GM19438 (cell line): Measurements from ENCODE around the gene PPBP.
"Not testable (repeated sequence)": the region's sequence is repeated elsewhere in the genome, so short reads cannot be mapped to it uniquely, and the experiment has no call there.

Experiments used
- ATAC-seq: cut with Tn5 transposase; IDR thresholded peaks from one replicate; pipeline ENCODE4 v1.9.1; 2021; ENCODE audit warnings: low read depth; ENCODE audit not compliant: unreplicated experiment

Gene PPBP

DNA sequence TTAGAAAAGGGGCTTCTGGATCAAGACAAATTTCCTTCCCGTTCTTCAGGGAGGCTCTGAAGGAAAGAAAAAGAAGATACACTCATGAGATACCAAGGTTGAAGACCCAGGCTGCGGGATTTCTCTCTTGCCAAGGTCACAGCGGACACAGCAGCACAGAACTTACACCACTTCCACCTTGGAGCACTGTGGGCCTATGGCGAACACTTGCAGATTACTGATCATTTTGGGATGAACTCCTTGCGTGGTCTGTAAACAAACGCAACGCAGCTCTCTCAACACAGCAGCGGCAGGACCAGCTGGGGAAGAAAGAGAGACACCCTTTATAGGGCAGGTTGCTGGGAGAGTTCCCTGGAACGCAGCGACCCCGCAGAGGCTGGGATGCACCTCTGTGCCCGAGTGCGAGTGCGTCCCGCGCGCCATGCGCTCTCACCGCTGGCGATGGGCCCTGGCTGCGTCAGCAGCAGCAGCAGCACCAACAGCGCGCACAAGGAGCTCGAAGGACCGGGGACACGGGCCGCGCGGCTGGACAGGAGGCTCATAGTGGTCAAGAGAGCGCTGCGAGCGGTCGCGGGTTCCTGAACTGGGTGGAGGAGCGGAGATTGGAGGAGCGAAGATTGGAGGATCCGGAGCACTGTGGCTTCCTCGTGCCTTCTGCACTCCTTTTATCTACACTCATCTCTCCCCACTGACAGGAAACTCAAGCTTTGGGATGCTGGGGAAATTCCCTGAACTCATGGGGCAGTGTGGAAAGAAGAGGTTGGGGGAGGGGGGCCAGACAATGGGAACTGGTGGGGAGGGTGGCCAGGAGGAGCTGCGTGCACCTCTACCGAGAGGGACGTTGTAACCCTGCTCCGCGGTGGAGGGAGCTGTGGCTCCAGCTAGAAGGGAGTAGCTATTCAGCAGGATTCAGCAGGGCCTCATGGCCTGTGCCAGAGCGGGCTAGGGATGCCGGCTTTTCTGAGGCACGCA is 10.3 kb upstream of the PPBP start, which contains the start of gene CXCL5:
CXCL5 (minus strand) TSS at position 638 of the 972 bp plus-strand sequence; CDS start at position 542, 96 bp downstream.
- ATAC-seq = no peak

GRCh38 chr4:73992050-73992449 is 4.1 kb upstream of the PPBP start:
- no peak for ATAC-seq

GRCh38 chr4:73991742-73992000 is 3.7 kb upstream of the PPBP start:
- no peak for ATAC-seq

DNA sequence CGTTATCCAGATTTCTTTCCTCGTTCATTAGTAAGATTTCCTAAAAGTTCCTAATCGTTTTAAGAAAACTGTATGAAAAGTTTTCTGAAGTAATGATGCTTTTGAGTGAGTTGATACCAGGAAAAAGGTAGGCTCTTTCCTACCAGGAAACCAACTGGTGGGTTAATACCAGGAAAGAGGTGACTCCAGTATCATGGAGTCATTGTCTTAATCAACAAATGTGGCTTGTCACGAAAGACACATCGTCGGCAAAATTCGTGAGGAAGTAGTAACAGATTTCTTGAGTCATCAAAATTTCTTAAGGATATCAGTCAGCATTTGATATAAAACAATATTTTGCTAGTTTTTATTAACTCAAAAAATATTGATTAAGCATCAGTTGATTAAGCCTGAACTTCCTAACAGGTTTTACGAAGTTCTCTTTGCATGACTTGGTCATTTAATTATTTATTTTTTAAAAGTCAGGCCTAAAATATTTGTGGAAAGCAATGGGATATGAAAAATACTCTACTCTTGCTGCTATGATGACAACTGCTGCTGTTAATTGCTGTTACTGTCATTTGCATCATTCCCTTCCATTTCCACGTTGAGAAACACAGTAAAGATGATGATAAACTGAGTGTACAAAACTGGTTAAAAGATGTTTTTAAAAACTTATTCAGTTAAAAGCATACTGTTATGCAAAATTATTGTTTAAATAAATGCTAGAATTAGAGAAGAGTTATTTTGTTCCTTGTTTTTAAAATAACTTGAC is 3.2 kb upstream of the PPBP start:
- ATAC-seq = no peak

DNA sequence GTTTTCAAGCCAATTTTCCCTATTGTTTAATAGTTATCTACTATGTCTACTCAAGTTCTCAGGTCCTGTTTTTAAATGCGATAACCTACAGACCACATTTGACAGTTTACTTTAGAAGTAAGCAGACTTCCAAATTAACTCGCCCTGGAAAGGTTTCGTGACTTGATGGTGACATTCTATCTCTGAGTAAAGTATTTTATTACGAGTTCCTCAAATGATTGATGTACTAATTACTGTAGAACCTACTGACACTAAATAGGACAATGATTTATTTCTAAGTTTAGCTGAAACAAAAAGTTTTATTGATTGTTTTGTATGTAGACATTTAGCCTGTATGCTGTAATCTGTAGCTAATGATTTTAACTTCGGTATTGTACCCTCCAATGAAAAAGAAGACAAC is 1.9 kb upstream of the PPBP start:
- no peak for ATAC-seq

DNA sequence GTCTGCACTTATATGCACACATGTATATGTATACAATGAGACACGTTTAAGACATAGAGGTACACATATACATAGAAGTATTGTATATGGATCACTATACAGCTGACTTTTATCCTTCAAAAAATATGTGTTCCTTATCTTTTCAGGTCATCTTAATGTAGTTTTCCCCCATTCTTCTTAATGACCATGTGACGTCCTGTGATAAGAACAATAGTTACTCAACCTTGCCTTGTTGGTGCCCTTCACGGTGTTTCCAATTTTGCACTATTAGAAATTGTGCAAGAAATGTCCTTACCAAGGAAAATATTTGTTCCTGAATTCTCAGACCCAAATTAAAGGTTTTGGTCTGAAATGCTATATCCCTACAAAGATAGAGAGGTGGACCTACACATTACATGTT is 1.0 kb upstream of the PPBP start:
- no peak for ATAC-seq

DNA sequence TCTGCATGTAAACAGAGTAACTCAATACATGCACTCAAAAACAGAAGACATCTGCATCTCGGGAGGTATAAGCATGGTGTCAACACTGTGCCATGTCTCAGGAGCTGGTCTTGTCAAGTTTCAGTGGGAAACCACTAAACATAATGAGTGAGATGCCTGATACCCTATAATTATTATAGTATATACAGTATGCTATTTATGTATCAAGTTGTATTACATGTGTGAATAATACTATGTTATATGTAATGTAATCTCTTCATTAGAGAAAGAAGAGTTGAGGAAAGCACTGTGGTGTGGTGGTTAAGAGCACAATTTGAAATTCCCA is 2.5 kb downstream of the PPBP start:
- ATAC-seq = no peak

- no peak for ATAC-seq
These were observed 3.1 kb downstream of the PPBP start for GRCh38 chr4:73984736-73985527.

GRCh38 chr4:73981175-73981574 is 6.8 kb downstream of the PPBP start:
- ATAC-seq = not testable (repeated sequence)

DNA sequence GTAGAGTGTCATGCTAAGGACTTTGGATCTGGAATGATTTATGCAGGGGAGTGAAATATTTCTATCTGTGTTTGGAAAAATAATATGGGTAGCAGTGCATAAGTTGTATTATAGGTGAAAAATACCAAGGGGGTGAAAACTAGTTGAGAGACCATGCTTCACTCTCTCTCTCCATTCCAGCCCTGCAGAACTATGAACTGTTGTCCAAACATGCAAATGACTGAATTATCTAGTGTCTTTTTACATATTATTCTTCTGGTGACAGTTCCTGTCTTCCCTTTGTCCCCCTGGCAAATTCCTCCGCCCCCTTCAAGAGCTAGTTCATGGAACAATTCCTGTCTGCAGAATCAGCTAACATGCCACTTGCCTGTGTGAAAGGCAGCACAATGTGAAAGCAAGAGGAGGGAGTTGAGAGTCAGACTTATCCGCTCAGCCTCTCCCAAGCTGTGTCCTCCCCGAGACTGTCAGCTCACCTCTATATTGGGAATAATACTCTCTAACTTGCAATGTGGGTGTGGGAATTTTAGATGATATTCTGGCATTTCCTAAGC is 8.5 kb downstream of the PPBP start:
- no peak for ATAC-seq

DNA sequence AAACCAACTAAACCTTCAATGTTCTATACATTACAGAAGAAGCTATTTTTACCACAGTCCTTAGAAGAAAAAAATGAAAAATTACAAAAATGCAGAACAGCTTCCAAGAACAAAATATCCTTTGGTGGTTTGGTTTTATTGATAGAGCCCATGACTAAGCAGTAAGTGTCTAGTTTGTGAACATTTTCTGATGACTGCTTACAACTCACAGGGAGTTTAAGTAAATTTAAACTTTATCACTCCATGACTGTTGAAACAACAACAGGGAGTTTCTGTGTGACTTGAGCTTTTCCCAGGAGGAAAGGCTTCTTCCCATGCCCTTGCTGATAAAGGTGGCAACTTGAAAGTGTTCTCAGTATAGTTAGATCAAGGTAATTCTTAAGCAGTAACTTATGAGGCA is 9.1 kb downstream of the PPBP start:
- ATAC-seq = no peak

DNA sequence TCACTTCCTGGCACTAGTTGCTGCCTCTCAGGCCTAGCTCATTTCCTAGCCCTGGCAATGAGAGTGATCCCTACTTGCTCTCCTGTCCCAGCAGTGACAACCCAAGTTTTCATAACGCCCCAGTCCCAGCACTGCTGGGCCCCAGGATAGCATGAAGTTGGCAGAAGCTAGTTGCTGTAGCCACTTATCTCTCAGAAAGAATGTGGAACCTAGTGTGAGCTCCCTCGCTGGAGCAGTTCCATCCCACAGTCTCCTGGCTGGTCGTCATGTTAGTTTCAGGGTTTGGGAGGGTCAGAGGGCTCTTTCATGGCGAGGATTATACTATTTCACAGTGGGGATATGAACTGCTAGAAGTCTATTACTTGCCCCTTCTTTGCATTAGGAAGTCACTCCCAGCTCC is 11.3 kb downstream of the PPBP start:
- no peak for ATAC-seq

GRCh38 chr4:73976217-73976616 is 11.8 kb downstream of the PPBP start:
- no peak for ATAC-seq

DNA sequence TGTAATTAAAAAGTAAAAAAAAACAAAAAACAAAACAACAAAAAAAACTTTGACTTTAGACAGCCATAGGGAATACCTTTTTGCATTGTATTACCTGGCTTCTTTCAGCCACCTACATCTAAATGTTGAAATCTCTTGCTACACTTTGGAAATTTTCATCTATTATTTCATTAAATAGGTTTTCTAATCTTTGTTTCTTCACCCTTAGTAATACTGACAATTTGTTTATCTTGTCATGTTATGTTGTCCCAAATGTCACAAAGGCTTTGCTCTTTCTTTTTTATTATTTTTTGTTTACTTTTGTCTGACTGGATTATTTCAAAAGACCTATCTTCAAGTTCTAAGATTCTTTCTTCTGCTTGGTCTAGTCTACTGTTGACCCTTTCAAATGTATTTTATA is 13.6 kb downstream of the PPBP start:
- ATAC-seq = no peak

DNA sequence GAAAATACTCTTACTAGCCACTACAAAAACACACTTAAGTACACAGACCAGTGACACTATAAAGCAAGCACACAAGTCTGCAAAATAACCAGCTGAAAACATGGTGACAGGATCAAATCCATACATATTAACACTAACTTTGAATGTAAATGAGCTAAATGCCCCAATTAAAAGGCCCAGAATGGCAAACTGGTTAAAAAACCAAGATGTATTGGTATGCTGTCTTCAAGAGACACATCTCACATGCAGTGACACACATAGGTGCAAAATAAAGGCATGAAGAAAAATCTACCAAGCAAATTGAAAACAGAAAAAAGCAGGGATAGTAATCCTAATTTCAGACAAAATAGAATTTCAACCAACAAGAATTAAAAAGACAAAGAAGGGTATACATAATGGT is 17.0 kb downstream of the PPBP start:
- no peak for ATAC-seq

- no peak for ATAC-seq
These were observed 18.0 kb downstream of the PPBP start for GRCh38 chr4:73970011-73970410.

DNA sequence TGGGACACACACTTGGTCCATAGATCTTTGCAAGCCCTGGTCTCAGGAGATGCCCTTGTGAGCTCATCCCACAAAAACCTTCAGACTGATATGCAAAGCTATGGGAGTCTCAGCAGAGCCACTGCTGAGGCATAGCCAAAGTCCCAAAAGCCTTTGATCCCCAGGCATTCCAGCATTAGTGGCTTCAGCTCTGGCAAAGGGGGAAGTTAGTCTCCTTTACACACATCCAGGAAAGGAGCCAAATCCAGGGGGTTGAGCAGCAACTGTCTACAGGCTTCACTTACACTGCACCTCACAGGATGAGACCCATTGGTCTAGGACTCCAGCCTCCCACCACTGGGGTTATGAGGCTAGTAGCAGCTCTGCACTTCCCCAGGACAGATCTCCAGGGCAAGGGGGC is 20.1 kb downstream of the PPBP start:
- ATAC-seq = no peak

- no peak for ATAC-seq
These were observed 23.0 kb downstream of the PPBP start for GRCh38 chr4:73964862-73965611.

- ATAC-seq = no peak
These were observed 25.3 kb downstream of the PPBP start for GRCh38 chr4:73962724-73963123.

GRCh38 chr4:73959041-73959440 is 28.9 kb downstream of the PPBP start:
- not testable (repeated sequence) for ATAC-seq
